Myocyte (in vitro differentiated cells): Measurements from ENCODE around the gene CD300LB. TPM values are rescaled to one million over a fixed set of nuclear protein-coding genes. Genes with fewer than 3 reads are reported as not detected.
A peak's percentile ranks its signal among the peaks of the same experiment; 100 is the strongest.
"Not testable (repeated sequence)": the region's sequence is repeated elsewhere in the genome, so short reads cannot be mapped to it uniquely, and the experiment has no call there.

ENCODE experiments used
- DNase-seq: peaks from one replicate; pipeline ENCODE4 v3.0.0-alpha.2; 2012; ENCODE audit warnings: low read depth
- total RNA-seq: library from RNA; depleted of rRNA; stranded (reverse); fragments of >200 nt; gene quantifications from 2 replicates; pipeline ENCODE4 v1.2.3, GENCODE V29; 2014

The CD300LB gene
- total RNA-seq, 1 donor from 2014 or later = not detected

DNA sequence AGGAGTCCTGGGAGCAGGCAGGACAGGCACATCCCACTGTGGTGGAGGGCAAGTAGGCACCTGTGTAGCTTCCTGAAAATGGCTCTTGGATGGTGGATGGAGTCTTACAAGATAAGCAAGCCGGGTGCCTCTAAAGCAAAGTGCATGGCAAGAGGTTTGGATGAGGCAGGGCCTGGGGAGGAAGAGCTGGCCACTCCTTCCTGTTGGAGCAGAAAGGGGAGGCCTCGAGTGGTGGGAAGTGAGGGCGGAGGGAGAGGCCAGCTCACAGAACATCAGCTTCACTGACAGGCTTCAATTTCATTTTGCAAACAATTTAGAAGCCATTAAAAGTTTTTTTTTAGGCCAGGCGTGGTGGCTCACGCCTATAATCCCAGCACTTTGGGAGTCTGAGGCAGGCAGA is 33.8 kb downstream of the CD300LB start:
- DNase-seq = no peak

DNA sequence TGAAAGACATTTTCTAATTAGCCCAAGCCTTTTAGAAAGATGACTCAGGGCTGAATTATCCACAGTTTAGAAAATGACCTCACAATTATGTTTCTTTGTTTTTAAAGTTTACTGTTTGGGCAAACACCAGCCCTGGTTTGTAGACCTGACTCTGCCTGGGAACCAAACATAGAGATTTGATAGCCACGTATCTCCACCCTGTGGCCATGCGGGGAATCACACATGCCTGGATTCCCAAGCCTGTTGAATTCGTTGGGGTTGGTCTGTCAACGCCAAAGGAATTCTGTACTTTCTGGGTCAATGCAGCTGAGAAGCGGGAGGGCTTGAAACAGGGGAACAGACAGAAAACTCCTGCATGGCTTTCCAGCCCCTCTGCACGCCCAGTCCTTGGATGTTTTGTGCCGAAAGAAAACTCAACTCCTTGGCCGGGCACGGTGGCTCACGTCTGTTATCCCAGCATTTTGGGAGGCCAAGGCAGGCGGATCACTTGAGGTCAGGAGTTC is 37.9 kb downstream of the CD300LB start:
- DNase-seq = peak; percentile 43

DNA sequence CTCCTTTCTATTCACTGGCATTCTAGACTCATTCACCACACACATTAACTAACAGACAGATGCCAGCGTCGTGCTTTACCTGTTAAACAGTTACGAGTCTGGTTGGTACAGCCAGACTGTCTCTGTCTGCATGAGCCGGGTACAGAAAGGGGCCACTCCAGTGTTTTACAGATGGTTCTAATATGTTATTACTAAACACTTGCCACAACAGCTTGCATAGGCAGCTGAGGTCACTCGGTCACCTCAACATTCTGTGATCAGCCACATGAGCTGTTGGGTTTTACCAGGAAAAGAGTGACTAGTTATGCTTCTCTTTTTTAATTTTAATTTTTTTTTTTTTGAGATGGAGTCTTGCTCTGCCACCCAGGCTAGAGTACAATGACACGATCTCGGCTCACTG is 39.6 kb downstream of the CD300LB start:
- DNase-seq = no peak

DNA sequence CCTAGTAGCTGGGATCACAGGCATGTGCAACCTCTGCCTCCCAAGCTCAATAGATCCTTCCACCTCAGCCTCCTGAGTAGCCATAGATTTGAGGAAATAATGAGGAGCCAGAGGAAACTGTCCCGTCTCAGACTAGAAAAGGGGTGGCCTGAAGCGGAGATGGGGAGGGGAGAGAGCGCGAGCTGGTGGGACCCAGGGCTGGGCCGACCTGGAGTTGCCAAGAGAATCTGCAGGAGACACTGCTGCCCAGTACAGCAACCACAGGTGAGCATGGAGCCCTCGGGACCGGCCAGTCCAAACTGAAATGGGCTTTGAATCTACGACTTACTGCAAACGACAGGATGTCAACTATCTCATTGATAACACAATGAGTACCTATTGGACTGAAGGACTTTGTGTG is 40.6 kb downstream of the CD300LB start:
- DNase-seq = no peak

DNA sequence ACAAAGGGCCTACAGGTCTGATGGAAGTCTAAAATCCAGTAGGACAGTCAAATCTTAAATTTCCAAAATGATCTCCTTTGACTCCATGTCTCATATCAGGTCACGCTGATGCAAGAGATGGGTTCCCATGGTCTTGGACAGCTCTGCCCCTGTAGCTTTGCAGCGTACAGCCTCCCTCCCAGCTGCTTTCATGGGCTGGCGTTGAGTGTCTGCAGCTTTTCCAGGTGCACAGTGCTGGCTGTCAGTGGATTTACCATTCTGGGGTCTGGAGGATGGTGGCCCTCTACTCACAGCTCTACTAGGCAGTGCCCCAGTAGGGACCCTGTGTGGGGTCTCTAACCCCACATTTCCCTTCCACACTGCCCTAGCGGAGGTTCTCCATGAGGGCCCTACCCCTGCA is 43.0 kb downstream of the CD300LB start:
- not testable (repeated sequence) for DNase-seq

DNA sequence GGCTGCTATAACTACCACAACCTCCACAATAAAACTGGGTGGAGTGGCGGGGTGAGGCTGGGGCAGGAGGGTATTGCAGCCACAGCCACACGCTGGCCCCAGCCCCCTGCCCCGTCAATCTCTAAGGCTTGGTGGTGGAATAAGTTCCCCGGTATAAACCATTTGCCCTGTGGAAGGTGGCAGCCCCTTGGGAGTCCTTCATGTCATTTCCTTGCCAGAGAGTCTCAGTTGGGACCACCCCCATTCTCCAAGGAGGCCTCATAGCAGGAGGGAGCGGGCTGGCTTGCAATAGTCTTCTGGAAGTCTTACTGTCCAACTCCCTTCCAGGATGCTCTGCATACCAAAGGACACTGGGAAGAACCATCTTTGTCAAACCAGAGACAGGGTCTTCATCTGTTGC is 45.4 kb downstream of the CD300LB start:
- no peak for DNase-seq

DNA sequence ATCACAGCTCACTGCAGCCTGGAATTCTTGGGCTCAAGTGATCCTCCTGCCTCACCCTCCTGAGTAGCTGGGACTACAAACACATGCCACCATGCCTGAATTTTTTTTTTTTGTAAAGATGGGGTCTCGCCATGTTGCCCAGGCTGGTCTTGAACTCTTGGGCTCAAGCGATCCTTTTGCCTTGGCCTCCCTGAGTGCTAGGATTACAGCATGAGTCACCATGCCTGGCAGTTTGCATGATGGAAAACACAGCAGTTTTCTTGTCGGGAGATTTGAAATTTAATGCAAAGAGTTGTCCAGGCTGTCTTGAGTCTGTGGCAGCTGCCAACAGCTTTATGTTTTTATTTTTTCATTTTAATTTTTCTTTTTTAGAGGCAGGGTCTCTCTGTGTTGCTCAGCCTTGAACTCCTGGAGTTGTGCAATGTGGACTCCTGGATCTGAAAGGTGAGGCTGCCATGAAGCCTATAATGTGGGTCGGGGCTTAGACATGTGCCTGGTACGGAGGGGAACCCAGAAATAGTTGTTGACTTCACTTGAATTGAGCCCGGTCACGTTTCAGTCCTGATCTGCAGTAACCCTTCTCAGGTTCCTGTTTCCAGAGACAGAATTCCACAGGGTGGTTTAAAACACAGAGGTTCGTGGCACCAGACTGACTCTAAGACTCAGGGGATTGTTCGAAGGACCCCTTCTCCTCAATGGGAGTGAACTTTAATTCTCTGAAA is 46.1 kb downstream of the CD300LB start:
- no peak for DNase-seq

DNA sequence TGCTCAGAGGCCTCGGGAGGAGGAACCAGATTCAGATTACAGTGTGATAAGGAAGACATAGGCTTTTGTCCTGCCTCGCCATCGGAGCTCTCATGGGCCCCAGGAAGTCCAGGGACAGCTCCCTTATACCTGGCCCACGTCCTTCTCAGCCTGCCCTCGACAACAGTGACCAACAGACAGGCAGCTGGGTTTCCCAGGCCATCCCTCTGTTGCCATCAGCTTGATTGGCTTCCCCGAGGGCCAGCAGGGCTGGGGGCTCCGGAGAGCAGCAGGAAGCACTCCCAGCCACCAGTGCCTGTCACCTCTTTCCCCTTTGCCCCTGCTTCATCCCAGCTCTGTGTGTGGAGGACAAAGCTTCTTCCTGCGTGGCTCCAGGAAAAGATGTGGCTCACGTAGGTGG is 47.2 kb downstream of the CD300LB start:
- DNase-seq = no peak

DNA sequence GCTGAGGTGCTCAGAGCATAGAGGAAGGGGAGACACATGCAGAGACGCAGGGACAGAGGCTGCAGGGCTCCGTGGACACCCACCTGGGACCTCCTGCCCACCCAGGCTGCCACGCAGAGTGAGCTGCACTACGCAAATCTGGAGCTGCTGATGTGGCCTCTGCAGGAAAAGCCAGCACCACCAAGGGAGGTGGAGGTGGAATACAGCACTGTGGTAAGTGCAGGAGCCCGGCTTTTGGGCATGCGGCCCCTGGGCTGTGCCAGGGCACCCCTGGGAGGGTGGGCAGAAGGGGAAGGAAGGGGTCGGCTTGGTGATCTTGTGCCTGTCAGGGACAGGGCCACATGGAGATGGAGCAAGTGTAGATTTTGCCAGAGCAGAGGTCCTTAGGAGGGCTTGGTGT is 49.7 kb downstream of the CD300LB start:
- no peak for DNase-seq

DNA sequence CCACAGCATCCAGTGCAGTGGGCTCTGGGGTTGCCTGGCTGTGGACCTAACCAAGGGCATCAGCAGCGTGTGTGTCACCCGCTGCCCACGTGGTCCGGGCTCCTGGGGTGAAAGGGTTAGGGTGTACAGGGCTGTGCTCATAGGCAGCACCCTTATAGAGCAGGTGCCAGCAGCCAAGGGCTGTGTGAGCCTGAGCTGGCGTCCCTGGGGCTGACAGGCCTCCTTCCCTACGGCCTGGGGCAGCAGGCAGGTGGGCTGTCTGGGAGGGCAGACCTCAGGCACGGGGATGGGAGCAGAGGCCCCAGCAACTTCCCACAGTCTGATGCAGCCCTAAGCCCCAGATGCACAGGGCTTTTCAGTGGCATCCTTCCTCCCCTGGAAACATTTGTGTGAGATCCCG is 51.0 kb downstream of the CD300LB start:
- no peak for DNase-seq

DNA sequence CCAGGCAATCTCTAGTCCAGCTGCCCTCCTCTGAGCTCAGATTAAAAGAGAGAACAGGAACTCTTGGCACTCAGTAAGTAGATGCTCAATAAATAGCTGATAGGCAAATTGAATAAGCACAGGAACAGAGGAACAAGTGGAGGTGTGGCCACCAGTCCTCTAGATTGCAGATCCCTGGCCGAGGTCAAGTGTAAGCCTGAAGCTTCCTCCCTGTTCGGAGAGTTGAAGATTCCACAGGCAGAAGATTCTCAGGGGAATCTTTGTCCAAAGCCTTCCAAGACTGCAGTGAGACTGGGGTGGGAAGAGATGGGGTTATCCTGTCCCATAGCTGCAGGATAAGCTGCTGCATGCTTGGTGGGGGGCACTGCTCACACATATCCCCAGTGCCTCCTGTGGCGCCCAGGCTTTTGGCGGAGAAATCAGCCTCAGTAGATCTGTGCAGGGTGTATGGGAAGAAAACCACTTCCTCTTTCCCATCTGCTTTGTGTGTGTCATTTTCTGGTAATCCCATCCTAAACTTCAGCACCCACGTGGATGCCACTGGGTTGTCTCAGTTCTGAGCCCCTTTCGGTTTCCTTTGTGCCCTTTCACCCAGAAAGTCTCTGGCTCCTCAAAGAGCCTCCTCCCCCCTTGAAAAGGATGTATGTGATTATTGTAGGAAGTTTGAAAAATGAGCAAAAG is 52.7 kb downstream of the CD300LB start:
- DNase-seq = no peak

DNA sequence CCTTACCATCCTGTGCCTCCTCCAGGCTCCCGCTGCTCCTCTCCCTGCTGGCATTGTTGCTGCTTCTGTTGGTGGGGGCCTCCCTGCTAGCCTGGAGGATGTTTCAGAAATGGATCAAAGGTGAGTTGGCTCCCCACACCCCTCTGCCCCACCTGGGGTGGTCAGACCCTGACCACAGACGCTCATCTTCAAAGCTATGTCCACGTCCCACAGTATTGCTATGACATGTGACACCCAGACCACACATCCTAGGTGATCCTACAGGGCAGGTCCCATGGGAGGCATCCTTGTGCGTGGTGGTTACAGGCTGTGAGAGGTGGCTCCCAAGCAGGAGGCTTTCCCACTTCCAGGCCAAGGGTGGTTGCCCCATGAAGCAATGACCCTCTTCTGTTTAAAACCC is 53.9 kb downstream of the CD300LB start:
- no peak for DNase-seq

DNA sequence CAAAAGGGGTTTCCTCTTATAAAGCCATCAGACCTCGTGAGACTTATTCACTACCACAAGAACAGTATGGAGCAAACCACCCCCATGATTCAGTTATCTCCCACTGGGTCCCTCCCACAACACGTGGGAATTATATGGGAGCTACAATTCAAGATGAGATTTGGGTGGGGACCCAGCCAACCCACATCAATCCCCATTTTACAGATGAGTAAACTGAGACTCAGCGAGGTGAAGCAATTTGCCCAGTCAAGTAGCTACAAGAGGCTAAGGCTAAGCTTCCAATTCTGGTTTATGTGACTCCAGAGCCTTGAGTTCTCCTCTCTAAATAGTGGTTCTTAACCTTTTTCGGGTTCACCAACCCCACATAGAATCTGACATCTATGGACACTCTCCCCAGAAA is 56.1 kb downstream of the CD300LB start:
- DNase-seq = no peak

DNA sequence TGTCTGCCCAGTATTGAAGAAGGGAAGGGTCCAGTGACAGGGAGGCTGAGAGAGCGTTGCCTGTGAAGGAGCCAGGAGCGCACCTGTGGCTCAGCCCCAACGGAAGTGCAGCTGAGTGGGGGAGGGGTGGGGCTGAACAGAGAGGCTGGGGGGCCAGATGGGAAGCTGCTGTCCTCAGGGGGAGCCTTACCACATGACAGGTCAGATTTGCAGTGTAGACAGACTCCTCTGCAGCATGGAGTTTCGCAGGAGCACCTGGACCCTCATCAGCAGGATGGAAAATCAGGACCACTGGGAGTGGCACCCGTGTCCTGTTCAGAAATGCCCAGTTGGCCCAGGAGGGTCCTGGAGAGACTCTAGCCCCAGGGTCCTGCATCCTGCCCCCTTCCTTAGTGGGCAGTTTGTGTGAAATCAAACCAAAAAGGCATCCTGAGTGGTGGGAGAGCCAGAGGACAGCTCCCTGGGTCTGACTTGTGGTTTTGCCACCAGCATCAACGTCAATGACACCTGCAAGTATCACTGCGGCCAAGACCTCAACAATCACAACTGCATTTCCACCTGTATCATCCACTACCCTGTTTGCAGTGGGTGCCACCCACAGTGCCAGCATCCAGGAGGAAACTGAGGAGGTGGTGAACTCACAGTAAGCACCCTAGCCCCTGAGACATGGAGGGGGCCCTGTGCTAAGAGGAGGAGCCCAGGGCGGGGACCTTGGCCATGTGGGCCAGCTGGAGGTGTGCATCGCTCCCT is 57.1 kb downstream of the CD300LB start:
- DNase-seq = no peak

DNA sequence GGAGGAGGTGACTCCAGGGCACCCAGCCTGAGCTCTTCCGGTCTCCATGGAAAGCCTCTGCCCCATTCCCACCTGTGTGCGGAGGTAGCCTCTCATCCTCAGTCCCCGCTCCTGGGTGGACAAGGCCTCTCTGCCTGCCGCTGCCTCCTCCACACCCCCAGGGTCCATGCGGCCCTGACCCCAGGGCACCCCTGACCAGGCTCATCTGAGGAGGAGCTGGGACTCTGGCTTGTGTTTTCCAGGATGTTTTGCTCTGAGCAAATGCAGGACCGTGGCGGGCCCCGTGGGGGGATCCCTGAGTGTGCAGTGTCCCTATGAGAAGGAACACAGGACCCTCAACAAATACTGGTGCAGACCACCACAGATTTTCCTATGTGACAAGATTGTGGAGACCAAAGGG is 58.0 kb downstream of the CD300LB start:
- no peak for DNase-seq

DNA sequence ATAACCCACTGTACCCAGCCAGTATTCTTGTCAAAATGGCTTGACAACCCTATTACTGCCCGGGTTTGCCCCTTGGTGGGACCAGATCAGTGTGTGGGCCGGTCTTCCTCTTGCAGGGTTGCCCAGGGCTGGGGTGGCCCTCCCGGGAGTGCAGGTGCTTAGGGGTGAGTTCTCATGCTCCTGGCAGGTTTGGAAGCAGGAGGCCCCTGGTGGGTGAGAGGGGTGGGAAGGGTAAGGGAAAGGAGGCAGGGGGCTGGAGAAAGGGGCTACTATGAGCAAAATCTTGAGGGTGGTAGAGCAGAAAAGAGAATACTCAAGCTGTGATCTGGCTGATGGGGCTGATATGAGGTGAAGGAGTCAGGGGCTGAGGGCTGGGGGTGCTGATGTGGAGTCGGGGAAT is 58.4 kb downstream of the CD300LB start:
- no peak for DNase-seq

DNA sequence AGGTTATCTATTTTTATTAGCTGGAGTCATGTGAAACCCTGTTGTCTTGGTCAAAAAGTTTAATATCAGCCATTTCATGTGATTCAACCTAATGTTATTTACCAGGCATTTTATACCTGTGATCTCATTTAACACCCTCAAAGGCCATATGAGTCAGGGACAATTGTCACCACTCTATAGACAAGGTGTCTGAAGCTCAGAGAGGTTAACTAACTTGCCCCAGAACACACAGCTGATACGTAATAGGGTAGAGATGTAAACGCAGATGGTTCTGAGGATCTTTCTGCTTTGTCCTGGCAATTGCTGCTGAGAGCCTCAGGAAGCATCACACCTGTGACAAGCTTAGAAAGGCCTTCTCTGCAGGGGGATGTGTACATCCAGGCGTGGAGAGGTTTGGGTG is 59.9 kb downstream of the CD300LB start:
- DNase-seq = no peak

Other genes starting within 250 kb of the CD300LB start
- gene KIF19, start 205.2 kb downstream of the CD300LB start, total RNA-seq = not detected in 2 replicates
- not detected in 2 replicates for gene BTBD17, start 169.6 kb downstream of the CD300LB start, total RNA-seq
- not detected in 2 replicates for gene GPR142, start 164.0 kb downstream of the CD300LB start, total RNA-seq
- gene GPRC5C, start 99.4 kb downstream of the CD300LB start, total RNA-seq = 0.52 TPM in 1 of 2 replicates, not detected in the other
- not detected in 2 replicates for gene CD300A, start 64.8 kb downstream of the CD300LB start, total RNA-seq
- not detected in 2 replicates for gene CD300C, start 14.6 kb upstream of the CD300LB start, total RNA-seq
- gene CD300H, start 36.0 kb upstream of the CD300LB start, total RNA-seq = not detected in 2 replicates
- not detected in 2 replicates for gene CD300LD, start 60.8 kb upstream of the CD300LB start, total RNA-seq
- not detected in 2 replicates for gene CD300E, start 92.3 kb upstream of the CD300LB start, total RNA-seq
- 0.26 TPM in 1 of 2 replicates, not detected in the other for gene CD300LF, start 181.4 kb upstream of the CD300LB start, total RNA-seq
- gene RAB37, start 205.8 kb upstream of the CD300LB start, total RNA-seq = 0.57 TPM in 1 of 2 replicates, not detected in the other
- gene NHERF1, start 217.2 kb upstream of the CD300LB start, total RNA-seq = 54.0 and 63.8 TPM in 2 replicates
- 47.7 and 50.4 TPM in 2 replicates for gene NAT9, start 244.9 kb upstream of the CD300LB start, total RNA-seq